ENCODE data around the gene SFR1. TPM values are rescaled to one million over a fixed set of nuclear protein-coding genes. Genes with fewer than 3 reads are reported as not detected.

SFR1 gene
- total RNA-seq (2022; extraction: Qiagen RNA extraction; ENCODE audit: low read depth), result 16.9 to 20.6 TPM (median 18.2 TPM) in 5 replicates

GRCh38 chr10:104121485-104122224 is at the start of gene SFR1:
Gene SFR1, plus strand, starts transcription at chr10:104122171. Its CDS starts 13 bp downstream, at chr10:104122184.

DNA sequence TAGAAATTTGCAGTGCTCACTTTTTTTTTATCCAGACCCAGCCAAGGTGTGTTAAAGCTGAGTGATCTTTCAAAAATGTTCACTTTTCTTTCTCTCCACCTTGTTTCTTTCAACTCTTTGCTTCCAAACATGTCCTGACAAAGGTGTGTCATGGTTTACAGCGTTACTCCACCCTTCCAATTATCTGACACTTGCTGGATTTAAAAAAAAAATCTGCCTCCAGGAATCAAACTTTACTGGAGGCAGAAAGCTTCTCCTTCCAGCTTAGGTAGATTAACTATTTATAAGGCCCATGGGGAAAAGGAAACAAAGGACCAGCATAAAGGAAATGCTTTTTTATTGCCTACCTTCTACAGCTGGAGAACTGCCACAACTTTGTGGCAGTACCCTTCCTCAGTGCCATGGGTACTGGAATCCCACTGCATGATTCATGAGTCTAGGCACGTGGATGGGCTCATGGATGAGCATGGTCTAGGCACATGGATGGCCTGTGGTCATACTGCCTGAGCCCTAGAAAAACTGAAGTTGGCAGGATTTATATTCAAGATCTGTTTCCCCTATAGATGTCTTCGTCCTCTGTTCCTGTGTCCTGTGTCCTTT is 36.1 kb upstream of the SFR1 start, which contains the start of gene COL17A1:
Gene COL17A1, minus strand, starts transcription at position 80 of the 600 bp plus-strand sequence. CDS start 5,207 bp downstream, outside the sequence.

Other genes starting within 250 kb of the SFR1 start
- gene STN1, start 204.0 kb upstream of the SFR1 start, total RNA-seq (2022; extraction: Qiagen RNA extraction; ENCODE audit: low read depth), result 17.1 to 20.4 TPM (median 18.9 TPM) in 5 replicates
- 24.0 to 36.4 TPM (median 30.3 TPM) in 5 replicates for gene SLK, start 155.0 kb upstream of the SFR1 start, total RNA-seq (2022; extraction: Qiagen RNA extraction; ENCODE audit: low read depth)
- 1.8 to 3.2 TPM (median 2.5 TPM) in 5 replicates for gene COL17A1, start 36.3 kb upstream of the SFR1 start, total RNA-seq (2022; extraction: Qiagen RNA extraction; ENCODE audit: low read depth)
- gene CFAP43, start 110.2 kb downstream of the SFR1 start, total RNA-seq (2022; extraction: Qiagen RNA extraction; ENCODE audit: low read depth), result 0.16 to 0.28 TPM (median 0.21 TPM) in 5 replicates
- gene GSTO1, start 132.7 kb downstream of the SFR1 start, total RNA-seq (2022; extraction: Qiagen RNA extraction; ENCODE audit: low read depth), result 226 to 283 TPM (median 261 TPM) in 5 replicates
- 1.7 to 3.5 TPM (median 2.5 TPM) in 5 replicates for gene GSTO2, start 147.0 kb downstream of the SFR1 start, total RNA-seq (2022; extraction: Qiagen RNA extraction; ENCODE audit: low read depth)
- gene ITPRIP, start 216.3 kb downstream of the SFR1 start, total RNA-seq (2022; extraction: Qiagen RNA extraction; ENCODE audit: low read depth), result 66.4 to 81.7 TPM (median 75.1 TPM) in 5 replicates
- gene CFAP58, start 231.7 kb downstream of the SFR1 start, total RNA-seq (2022; extraction: Qiagen RNA extraction; ENCODE audit: low read depth), result 0.07 to 0.28 TPM (median 0.11 TPM) in 5 replicates